Mesothelial cell of epicardium (in vitro differentiated cells): ENCODE data around the gene SUN1. TPM values are rescaled to one million over a fixed set of nuclear protein-coding genes. Genes with fewer than 3 reads are reported as not detected.

Experiments used
- DNase-seq, 2 experiments: peaks; one replicate each; pipeline ENCODE4 v3.0.0; 2021; ENCODE audit warnings: low spot score in 2 of 2; ENCODE audit not compliant: unreplicated experiment in 2 of 2
- H3K27ac Mint-ChIP-seq: 2 replicates; pipeline ENCODE4 v1.8.0; 2021; ENCODE audit warnings: mixed read lengths
- H3K27me3 Mint-ChIP-seq: 2 replicates; pipeline ENCODE4 v1.8.0; 2021; ENCODE audit warnings: low read depth, mixed read lengths
- H3K36me3 Mint-ChIP-seq: 2 replicates; pipeline ENCODE4 v1.8.0; 2021; ENCODE audit warnings: mixed read lengths
- H3K4me1 Mint-ChIP-seq: 2 replicates; pipeline ENCODE4 v1.8.0; 2021; ENCODE audit warnings: mixed read lengths
- H3K4me3 Mint-ChIP-seq: 2 replicates; pipeline ENCODE4 v1.8.0; 2021; ENCODE audit warnings: mild to moderate bottlenecking, moderate library complexity, mixed read lengths
- H3K9me3 Mint-ChIP-seq: 2 replicates; pipeline ENCODE4 v1.8.0; 2021; ENCODE audit warnings: mixed read lengths
- CTCF ChIP-seq: fragments of 200-600 bp; sonication (generic); IDR thresholded peaks from one replicate; pipeline ENCODE4 v1.5.0; 2021; ENCODE audit warnings: antibody characterized with exemption; ENCODE audit not compliant: unreplicated experiment
- total RNA-seq: library from RNA; stranded (reverse); gene quantifications from 3 replicates; pipeline ENCODE4 v1.2.1, GENCODE V29; 2021

SUN1 gene
- total RNA-seq, 1 donor from 2014 or later = 201 TPM

GRCh38 chr7:899806-900205 is 67.5 kb downstream of the SUN1 start:
- no peaks in the 10 kb centered on the region for H3K9me3 Mint-ChIP-seq
- TF ChIP-seq CTCF = no peak
- H3K4me1 Mint-ChIP-seq = peaks cover 1% of the 10 kb centered on the region
- H3K36me3 Mint-ChIP-seq = peaks cover 10% of the 10 kb centered on the region
- DNase-seq = no peak
- no peak overlapping the region for H3K27ac Mint-ChIP-seq
- H3K27me3 Mint-ChIP-seq = peaks cover 20% of the 10 kb centered on the region
- no peak overlapping the region for H3K4me3 Mint-ChIP-seq

DNA sequence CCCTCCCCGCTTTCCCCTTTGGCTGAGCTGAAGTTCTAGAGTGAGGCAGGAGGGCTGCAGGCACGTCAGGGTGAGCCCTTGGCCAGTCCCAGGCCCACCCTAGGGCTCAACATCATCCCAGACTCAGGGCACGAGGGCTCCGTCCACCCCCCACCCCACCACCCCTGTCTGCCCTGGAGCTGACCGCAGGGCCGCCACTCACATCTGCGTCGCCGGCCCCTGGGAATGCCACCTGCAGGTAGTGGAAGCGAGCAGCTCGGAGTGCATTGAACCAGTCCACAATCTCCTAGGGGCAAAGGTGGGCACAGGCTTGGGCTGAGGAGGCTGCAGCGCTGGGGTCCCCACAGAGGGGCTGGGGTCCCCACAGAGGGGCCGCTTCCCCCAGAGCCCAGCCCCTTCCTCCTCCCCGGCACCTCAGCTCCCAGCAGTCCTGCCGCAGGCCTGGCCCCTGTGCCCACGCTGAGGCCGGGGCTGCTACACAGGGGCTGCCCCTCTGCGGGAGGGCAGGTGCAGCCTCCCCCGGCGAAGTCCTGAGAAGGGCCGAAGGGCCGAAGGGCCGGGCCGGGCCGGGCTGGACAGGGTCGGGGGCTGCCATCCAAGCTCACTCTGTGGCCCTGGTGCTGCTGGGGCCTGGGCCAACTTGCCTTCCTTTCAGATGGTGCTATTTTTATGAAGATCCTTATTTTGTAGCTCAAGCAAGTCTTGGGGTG is 68.2 kb downstream of the SUN1 start:
- H3K4me3 Mint-ChIP-seq = no peak overlapping the region
- peaks cover 1% of the 10 kb centered on the region for H3K4me1 Mint-ChIP-seq

DNA sequence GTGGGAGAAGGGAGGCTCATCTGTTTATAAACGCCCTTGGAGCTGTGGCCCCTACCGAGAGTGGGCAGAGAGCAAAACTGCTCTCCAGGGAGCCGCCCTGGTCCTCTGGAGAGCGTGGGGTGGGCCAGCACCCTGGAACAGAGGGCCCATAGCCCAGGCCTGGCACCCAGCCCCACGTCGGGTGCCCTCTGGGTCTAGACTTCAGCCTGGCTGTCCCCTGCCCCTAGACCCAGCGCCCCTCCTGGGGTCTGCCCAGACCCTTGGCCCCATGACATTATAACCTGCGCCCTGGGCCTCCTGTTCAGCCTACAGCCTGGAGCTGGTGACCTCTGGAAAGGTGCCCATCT is 68.7 kb downstream of the SUN1 start:
- H3K4me3 Mint-ChIP-seq = no peak overlapping the region
- no peak for DNase-seq
- TF ChIP-seq CTCF = no peak
- H3K36me3 Mint-ChIP-seq = peaks cover 5% of the 10 kb centered on the region
- peaks cover 1% of the 10 kb centered on the region for H3K4me1 Mint-ChIP-seq
- no peak overlapping the region for H3K27ac Mint-ChIP-seq
- peaks cover 31% of the 10 kb centered on the region for H3K27me3 Mint-ChIP-seq
- H3K9me3 Mint-ChIP-seq = no peaks in the 10 kb centered on the region

More for the DNA sequence above, 68.2 kb downstream of the SUN1 start:
- H3K36me3 Mint-ChIP-seq = peaks cover 7% of the 10 kb centered on the region
- DNase-seq = no peak
- peaks cover 27% of the 10 kb centered on the region for H3K27me3 Mint-ChIP-seq
- H3K9me3 Mint-ChIP-seq = no peaks in the 10 kb centered on the region
- no peak for TF ChIP-seq CTCF
- H3K27ac Mint-ChIP-seq = no peak overlapping the region

DNA sequence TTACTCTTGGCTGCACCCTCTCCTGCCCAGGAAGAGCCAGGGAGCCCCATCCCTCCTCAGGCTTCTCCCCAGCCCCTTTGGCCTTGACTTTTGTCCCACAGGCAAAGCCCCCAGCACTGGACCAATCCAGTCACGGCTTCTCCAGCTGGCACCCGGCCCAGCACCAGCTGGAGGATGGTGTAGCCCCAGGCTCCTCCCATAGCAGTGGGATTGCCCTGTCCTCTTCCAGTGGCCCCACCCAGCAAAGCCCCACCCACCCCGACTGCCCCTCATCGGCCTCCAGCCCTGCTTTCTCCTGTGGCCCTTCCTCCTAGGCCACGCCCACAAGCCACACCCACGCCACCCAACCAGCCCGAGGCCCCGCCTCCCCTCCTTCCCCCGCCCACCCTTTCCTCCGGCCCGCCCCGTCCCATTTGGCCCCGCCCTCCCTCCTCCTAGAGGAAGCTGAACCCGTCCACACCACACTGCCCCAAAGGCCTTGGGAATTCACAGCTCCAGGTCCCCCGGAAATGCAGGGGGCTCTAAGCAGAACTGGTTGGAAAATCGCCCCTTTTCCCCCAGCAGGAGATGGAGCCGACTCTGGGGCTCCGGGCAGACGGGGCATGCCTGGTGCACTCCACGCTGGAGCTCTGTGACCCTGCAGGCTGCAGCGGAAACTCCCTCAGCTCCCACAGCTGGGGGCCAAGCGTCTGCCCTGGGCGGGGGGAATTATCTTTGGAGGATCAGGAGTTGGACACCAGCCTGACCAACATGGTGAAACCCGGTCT is 69.3 kb downstream of the SUN1 start:
- no peaks in the 10 kb centered on the region for H3K9me3 Mint-ChIP-seq
- no peak overlapping the region for H3K27ac Mint-ChIP-seq
- H3K27me3 Mint-ChIP-seq = peaks cover 31% of the 10 kb centered on the region
- no peak overlapping the region for H3K4me3 Mint-ChIP-seq
- H3K4me1 Mint-ChIP-seq = peaks cover 1% of the 10 kb centered on the region
- H3K36me3 Mint-ChIP-seq = no peaks in the 10 kb centered on the region
- no peak for TF ChIP-seq CTCF
- DNase-seq = peak in 1 of 2 experiments; percentile 67

GRCh38 chr7:902996-903395 is 70.7 kb downstream of the SUN1 start:
- H3K36me3 Mint-ChIP-seq = no peaks in the 10 kb centered on the region
- peaks cover 34% of the 10 kb centered on the region for H3K27me3 Mint-ChIP-seq
- TF ChIP-seq CTCF = no peak
- H3K4me3 Mint-ChIP-seq = no peak overlapping the region
- no peak overlapping the region for H3K27ac Mint-ChIP-seq
- no peak for DNase-seq
- no peaks in the 10 kb centered on the region for H3K4me1 Mint-ChIP-seq
- no peaks in the 10 kb centered on the region for H3K9me3 Mint-ChIP-seq
